Measurements from ENCODE around the gene SMURF2.
"Not testable (repeated sequence)": the region's sequence is repeated elsewhere in the genome, so short reads cannot be mapped to it uniquely, and the experiment has no call there.

The SMURF2 gene

DNA sequence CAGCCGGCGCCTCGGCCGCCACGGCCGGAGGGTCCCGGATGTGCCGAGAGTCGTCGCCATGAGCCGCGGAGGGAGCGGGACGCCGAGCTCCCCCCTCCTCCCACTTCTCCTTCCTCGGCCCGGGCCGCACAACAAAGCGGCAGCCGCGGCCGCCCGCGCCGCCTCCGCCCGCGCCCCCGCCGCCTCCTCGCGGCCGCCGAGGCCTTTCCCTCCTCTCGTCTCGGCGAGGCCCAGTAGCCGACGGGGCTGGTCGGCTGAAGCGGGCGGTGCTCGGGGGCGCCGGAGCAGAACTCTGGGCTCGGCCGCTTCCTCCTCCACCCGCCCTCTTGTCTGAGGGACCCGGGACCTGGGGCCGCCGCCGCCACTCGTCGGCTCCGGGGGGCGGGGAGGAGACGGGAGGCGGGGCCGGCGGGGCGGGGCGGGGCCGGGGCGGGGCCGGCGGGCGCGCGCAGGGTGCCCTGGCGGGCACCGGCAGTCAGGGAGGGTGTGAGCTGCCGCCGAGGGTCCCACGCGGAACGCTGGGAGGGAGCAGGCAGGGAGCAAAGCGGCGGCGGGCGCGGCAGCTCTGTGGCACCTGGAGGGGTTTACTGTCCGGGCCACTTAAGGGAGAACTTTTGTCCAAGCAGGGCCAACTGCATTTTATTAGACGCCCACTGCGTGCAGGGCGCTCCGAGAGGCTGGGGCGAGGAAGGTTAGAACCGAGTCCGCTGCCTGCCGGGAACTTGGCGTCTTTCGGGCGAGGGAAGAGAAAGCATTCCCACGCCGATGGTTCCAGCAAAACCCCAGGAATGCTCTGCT lies at the start of gene SMURF2:
SMURF2 (minus strand) TSS at position 332 of the 798 bp plus-strand sequence. CDS start 427 bp downstream, outside the sequence.
- H3K4me3 ChIP-seq (ENCODE audit: low read depth, low read length), result peak within 1 kb of the TSS; percentile 67

DNA sequence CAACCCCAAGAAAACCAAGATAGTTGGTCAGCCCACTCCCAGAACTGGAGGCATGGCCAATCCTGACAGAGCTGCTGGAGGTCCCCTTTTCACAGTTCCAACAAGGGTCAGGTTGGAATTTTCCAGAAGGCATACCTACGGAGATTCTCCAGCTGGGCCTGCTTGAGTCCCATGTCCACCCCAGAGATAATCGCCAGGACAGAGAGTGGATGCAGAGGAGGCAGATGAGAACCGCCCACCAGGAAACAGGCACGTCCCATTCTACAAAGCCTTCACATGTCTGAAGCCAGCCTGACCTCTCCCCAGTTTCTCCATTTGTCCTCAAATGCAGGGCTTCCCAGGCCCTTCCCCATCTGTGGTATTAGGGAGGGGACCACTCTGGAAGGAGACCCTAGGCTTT lies 47.4 kb upstream of the SMURF2 start:
- H3K4me3 ChIP-seq (ENCODE audit: low read depth, low read length), result no peak overlapping the region

- no peak overlapping the region for H3K4me3 ChIP-seq (ENCODE audit: low read depth, low read length)
These were observed 45.0 kb upstream of the SMURF2 start for GRCh38 chr17:64707050-64707591.

DNA sequence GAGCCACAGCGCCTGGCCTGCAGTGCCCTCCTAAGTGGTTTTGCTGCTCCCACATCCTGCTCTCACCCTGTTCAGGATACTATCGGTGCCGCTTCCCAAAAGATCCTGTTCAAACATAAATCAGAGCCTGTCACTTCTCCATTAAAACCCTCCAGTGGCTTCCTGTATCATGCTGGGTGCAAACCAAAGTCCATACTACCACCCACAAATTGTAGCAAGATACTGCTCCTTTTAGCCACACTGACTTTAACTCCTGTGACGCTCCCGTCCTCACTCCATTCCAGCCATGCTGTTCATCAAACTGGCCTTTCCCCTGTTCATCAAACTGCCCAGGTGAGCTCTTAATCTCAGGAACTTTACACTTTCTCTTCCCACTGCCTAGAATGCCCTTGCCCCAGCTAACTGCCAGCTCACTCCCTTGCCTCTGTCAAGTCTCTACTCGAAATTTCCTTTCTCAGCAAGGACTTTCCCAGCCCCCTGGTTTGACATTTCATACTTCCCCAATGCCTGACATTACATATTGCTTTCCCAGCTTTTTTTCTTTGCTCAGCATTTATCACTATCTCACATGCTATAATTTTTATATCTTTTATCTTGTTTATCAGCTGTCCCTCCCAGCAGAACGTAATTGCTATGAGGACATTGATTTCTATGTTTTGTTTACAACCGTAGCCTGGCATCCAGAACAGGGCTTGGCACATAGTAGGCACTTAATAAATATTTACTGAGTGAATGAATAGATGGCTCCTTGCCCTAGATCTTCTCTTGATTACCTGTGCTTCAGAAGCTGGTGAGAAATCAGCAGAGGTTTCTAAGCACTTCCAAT lies 44.3 kb upstream of the SMURF2 start:
- no peak overlapping the region for H3K4me3 ChIP-seq (ENCODE audit: low read depth, low read length)

DNA sequence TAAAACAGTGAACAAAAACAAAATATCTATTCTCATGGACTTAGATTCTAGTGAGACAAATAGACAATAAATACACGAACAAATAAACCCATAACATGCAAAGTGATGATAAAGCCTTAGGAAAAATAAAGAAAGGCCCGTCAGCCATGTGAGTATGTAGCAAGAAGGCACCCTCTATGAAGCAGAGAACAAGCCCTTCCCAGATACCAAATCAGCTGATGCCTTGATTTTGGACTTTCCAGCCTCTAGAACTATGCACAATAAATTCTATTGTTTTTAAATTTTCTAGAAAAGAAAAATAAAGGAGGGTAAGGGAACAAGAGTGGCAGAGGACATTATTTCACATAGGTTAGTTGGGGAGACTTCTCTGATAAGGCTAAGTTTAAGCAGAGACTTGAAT lies 40.7 kb upstream of the SMURF2 start:
- no peak overlapping the region for H3K4me3 ChIP-seq (ENCODE audit: low read depth, low read length)

- H3K4me3 ChIP-seq (ENCODE audit: low read depth, low read length), result no peak overlapping the region
These were observed 36.6 kb upstream of the SMURF2 start for GRCh38 chr17:64698725-64699124.

DNA sequence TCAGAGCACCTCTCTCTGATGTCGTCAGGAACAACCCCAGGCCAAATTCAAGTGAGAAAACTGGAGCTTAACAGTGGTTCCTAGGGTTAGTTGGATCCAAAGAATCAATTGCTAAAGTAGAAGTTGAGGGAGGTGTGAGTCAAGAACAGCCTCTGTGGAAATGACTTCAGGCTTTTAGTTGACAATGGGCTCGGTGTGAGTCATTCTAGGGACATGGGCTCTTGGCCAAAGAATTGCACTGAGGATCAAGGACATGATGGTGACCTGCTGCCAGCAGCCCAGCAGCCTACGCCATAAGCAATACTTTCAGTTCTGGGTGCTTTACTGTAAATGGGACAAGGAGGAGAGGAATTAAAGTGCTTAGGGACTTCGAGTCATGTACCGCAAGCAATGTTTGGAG lies 32.1 kb upstream of the SMURF2 start:
- H3K4me3 ChIP-seq (ENCODE audit: low read depth, low read length), result no peak overlapping the region

DNA sequence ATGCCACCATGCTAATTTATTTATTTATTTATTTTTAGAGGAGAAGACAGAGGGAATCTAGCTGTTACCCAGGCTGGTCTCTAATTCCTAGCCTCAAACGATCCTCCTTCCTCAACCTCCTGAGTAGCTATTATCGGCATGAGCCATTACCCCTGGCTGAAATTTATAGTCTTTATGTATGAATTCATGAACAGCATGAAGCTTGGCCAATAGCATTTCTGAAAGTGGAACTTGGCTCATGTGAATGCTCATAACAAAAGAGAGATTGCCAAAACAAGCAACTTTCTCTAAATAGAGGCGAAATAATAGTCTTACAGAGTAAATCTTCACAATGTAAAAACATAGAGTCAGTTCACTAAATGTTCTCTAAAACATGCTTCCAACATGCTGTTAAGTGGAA lies 30.1 kb upstream of the SMURF2 start:
- H3K4me3 ChIP-seq (ENCODE audit: low read depth, low read length), result no peak overlapping the region

DNA sequence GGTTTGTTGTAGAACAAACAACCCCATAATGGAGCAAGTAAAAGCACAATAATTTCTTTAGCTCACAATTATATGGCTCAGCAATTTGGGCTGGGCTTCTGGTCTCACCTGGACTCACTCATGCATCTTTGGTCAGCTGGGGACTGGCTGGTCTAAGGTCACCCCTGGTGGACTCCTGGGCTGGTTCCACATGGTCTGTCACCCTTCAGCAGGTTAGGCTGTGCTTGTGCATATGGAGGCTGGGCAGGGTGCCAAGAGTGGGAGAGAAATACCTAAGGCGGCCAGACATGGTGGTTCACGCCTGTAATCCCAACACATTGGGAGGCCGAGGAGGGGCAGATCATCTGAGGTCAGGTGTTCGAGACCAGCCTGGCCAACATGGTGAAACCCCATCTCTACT lies 27.0 kb upstream of the SMURF2 start:
- no peak overlapping the region for H3K4me3 ChIP-seq (ENCODE audit: low read depth, low read length)

DNA sequence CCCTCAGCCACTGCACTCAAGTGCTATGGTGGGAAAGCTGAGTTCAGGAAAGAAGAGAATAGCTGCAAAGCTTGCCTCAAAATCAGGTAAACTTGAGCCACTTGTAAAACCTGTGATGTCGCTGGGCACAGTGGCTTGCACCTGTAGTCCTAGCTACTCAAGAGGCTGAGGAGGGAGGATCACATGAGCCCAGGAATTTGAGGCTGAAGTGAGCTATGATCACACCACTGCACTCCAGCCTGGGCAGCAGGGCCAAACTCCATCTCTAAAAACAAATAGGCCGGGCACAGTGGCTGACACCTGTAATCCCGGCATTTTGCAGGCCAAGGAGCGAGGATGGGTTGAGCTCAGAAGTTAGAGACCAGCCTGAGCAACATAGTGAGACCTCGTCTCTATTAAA lies 26.4 kb upstream of the SMURF2 start:
- H3K4me3 ChIP-seq (ENCODE audit: low read depth, low read length), result no peak overlapping the region

DNA sequence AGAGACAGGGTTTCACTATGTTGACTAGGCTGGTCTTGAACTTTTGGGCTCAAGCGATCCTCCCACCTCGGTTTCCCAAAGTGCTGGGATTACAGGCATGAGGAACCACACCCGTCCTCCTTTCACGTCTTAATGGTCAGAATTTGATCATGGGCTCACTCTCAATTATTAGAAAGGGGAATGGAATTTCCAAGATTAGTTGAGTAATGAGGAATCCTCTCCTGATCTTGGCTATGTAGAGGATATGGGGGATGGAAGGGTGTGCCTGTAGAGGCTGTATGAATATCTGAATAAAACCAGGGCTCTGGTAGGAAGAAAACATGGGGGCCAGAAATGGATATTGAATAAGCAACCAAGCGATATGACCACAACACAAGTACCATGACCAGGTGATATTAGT lies 25.9 kb upstream of the SMURF2 start:
- H3K4me3 ChIP-seq (ENCODE audit: low read depth, low read length), result no peak overlapping the region

- H3K4me3 ChIP-seq (ENCODE audit: low read depth, low read length), result no peak overlapping the region
These were observed 25.3 kb upstream of the SMURF2 start for GRCh38 chr17:64687376-64687775.

- no peak overlapping the region for H3K4me3 ChIP-seq (ENCODE audit: low read depth, low read length)
These were observed 24.6 kb upstream of the SMURF2 start for GRCh38 chr17:64686705-64687104.

- H3K4me3 ChIP-seq (ENCODE audit: low read depth, low read length), result no peak overlapping the region
These were observed 23.6 kb upstream of the SMURF2 start for GRCh38 chr17:64685705-64686104.

- H3K4me3 ChIP-seq (ENCODE audit: low read depth, low read length), result no peak overlapping the region
These were observed 21.7 kb upstream of the SMURF2 start for GRCh38 chr17:64683796-64684195.

GRCh38 chr17:64682261-64683181 lies 20.4 kb upstream of the SMURF2 start:
- H3K4me3 ChIP-seq (ENCODE audit: low read depth, low read length), result no peak overlapping the region

DNA sequence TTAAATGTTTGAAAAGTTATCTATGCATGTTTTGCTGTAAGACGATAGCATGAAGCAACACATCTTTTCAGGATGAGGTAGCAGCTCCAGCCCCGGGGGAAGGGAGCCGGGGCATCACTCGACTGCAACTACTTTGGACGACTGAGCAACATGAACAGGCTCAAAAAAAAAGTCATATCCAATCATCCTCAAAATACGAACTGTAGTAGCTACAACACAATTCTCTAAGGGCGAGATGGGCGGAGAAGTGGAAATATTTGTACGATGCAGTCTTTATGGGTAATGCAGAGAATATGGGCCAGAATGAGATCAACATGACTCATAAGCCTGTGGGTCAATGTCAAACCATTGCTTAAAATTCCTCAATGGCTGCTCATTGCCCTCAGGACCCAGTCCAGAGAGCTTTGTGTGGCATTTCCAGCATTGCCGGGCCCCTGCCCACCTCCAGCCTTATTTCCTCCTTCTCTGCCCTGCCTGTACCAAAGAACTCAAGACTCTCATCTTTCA lies 17.7 kb upstream of the SMURF2 start:
- H3K4me3 ChIP-seq (ENCODE audit: low read depth, low read length), result no peak overlapping the region

DNA sequence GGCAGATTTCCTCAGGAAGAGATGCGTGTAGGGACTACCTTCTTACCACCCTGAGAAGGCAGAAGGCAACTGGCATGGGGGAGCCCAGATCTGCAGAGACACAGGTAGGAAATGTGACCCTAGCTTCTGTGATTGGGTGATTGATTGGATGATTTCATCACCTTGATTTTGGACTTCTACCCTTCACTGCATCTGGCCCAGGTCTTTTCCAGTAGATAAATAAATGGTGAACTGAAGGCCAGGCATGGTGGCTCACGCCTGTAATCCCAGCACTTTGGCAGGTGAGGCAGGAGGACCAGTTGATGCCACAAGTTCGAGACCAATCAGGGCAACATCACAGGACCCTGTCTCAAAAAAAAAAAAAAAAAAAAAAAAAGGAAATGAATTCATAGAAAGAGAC lies 14.7 kb upstream of the SMURF2 start:
- no peak overlapping the region for H3K4me3 ChIP-seq (ENCODE audit: low read depth, low read length)

- not testable (repeated sequence) for H3K4me3 ChIP-seq (ENCODE audit: low read depth, low read length)
These were observed 8.9 kb upstream of the SMURF2 start for GRCh38 chr17:64670843-64671590.
